Mucosa of descending colon (tissue), 3 donors: ENCODE data around the gene CCDC148. TPM values are rescaled to one million over a fixed set of nuclear protein-coding genes. Genes with fewer than 3 reads are reported as not detected.

Experiments used
- ATAC-seq: fragments of 200-7000 bp; cut with Tn5 transposase; one replicate; pipeline ENCODE4 v1.9.1; 2020; ENCODE audit warnings: mild to moderate bottlenecking, moderate library complexity
- DNase-seq, 3 donors: peaks; one replicate each; pipeline ENCODE4 v3.0.0-alpha.2; 2020
- H3K36me3 ChIP-seq: fragments of 200-600 bp; one replicate; pipeline ENCODE4 v1.8.0; 2021; ENCODE audit warnings: low read depth, mild to moderate bottlenecking
- H3K4me1 ChIP-seq: fragments of 200-600 bp; one replicate; pipeline ENCODE4 v1.8.0; 2021; ENCODE audit warnings: low read depth, mild to moderate bottlenecking
- H3K4me3 ChIP-seq: fragments of 200-600 bp; one replicate; pipeline ENCODE4 v1.8.0; 2021; ENCODE audit warnings: mild to moderate bottlenecking
- H3K9me3 ChIP-seq: fragments of 200-600 bp; one replicate; pipeline ENCODE4 v1.8.0; 2021; ENCODE audit warnings: mild to moderate bottlenecking
- intact Hi-C, 2 donors: fragments of 100-400 bp; cut with DNase I in 1 of 2; cut with micrococcal nuclease in 1 of 2; formaldehyde crosslinking; loops; one replicate each; pipeline versions ENCODE4 v1.11.0 to v1.11.1; 2022; cut with DNase I, micrococcal nuclease
- total RNA-seq, 3 donors: library from RNA; stranded (reverse); fragmentation: NEBNext Ultra II Directional in 2 of 3; extraction: Animal tissue kit (Norgen Biotek cat#: 25700) in 2 of 3; gene quantifications; one replicate each; pipeline versions ENCODE4 v1.2.1 to v1.2.4, GENCODE V29; 2021 to 2023
- TF ChIP-seq, protein P1 (sequence below): fragments of 200-600 bp; IDR thresholded peaks from one replicate; pipeline ENCODE4 v1.8.0; 2022; ENCODE audit warnings: antibody characterized with exemption, mild to moderate bottlenecking
- donor health status: DM: no; HTN: no; CAD: no; lungs with moderate emphysema.
- donor health status: DM: no; HTN: no; CAD: no.
- donor health status: DM: no; HTN: yes; CAD: no.

The CCDC148 gene
- total RNA-seq, 3 donors from 2014 or later: 0.20 to 0.38 TPM; not detected in 1

DNA sequence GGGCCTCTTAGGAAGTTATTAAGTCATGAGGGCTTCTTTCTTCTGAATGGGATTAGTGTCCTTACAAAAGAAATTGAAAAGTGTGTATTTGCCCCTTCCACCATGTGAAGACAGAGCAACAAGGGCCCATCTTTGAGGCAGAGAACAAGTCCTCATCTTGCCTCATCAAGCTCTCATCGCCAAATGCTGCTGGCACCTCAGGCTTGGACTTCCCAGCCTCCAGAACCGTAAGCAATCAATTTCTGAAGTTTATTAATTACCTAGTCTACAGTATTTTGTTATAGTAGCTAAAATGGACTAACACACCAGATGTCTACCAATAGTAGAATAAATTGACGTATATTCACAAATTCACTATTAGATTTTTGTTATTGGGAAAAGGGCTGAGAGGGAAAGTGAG lies 74.6 kb downstream of the CCDC148 start:
- ATAC-seq: no peak
- TF ChIP-seq, protein P1, sequence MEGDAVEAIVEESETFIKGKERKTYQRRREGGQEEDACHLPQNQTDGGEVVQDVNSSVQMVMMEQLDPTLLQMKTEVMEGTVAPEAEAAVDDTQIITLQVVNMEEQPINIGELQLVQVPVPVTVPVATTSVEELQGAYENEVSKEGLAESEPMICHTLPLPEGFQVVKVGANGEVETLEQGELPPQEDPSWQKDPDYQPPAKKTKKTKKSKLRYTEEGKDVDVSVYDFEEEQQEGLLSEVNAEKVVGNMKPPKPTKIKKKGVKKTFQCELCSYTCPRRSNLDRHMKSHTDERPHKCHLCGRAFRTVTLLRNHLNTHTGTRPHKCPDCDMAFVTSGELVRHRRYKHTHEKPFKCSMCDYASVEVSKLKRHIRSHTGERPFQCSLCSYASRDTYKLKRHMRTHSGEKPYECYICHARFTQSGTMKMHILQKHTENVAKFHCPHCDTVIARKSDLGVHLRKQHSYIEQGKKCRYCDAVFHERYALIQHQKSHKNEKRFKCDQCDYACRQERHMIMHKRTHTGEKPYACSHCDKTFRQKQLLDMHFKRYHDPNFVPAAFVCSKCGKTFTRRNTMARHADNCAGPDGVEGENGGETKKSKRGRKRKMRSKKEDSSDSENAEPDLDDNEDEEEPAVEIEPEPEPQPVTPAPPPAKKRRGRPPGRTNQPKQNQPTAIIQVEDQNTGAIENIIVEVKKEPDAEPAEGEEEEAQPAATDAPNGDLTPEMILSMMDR: no peak
- H3K4me1 ChIP-seq: no peaks in the 10 kb centered on the region
- H3K36me3 ChIP-seq: no peaks in the 10 kb centered on the region
- no peaks in the 10 kb centered on the region for H3K9me3 ChIP-seq
- no peak overlapping the region for H3K4me3 ChIP-seq
- intact Hi-C loops: no loop called here
- no peak for DNase-seq

DNA sequence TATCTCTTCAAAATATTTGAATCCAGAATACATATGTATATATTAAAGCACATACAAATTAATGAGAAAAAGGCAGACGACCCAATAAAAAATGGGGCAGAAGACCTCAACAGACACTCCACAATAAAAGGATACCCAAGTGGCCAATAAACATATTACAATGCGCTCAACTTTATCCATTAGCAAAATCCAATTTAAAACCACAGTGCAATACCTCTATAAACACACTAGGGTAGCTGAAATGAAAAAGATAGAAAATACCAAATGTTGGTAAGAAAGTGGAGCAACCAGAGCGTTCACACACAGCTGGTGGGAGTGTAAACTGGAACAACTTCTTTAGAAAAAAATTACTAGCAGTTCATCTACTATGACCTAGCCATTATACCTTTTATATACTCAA lies 75.3 kb downstream of the CCDC148 start:
- intact Hi-C loops: no loop called here
- no peak for ATAC-seq
- Histone ChIP-seq H3K4me1 (no peaks in the 10 kb centered on the region), H3K4me3 (no peak overlapping the region), H3K9me3 (no peaks in the 10 kb centered on the region), H3K36me3 (no peaks in the 10 kb centered on the region)
- DNase-seq: no peak
- TF ChIP-seq, protein P1: no peak

DNA sequence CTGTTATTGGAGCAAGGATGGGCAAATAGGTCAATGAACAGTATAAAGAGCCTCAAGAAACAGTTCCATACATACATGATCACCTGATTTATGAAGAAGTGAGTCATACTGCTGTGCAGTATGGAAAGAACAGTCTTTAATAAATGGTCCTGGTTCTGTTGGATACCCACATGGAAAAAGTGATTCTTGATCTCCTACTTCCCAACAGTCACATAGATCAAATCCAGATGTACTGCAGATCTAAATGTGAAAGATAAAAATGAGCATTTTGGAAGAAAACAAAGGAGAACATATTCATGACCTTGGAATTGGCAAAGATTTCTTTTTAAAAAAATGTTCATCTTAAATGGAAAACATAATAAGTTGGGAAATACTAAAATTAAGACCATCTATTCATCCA lies 75.8 kb downstream of the CCDC148 start:
- H3K4me3 ChIP-seq: no peak overlapping the region
- ATAC-seq (no peak), DNase-seq (no peak)
- no peaks in the 10 kb centered on the region for H3K4me1 ChIP-seq
- intact Hi-C loops: no loop called here
- TF ChIP-seq, protein P1: no peak
- no peaks in the 10 kb centered on the region for H3K9me3 ChIP-seq
- no peaks in the 10 kb centered on the region for H3K36me3 ChIP-seq

DNA sequence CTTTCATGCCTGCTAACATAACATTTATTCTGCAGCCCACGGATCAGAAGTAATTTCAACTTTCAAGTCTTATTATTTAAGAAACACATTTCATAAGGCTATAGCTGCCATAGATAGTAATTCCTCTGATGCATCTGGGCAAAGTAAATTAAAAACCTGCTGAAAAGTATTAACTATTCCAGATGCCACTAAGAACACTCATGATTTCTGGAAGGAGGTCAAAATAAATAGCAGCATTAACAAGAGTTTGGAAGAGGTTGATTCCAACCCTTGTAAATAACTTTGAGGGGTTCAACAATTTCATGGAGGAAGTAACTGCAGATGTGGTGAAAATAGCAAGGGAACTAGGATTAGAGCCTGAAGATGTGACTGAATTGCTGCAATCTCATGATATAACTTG lies 77.6 kb downstream of the CCDC148 start:
- H3K4me3 ChIP-seq: no peak overlapping the region
- TF ChIP-seq, protein P1: no peak
- H3K36me3 ChIP-seq: no peaks in the 10 kb centered on the region
- H3K9me3 ChIP-seq: no peaks in the 10 kb centered on the region
- no peak for DNase-seq
- intact Hi-C loops: no loop called here
- no peaks in the 10 kb centered on the region for H3K4me1 ChIP-seq
- ATAC-seq: no peak

DNA sequence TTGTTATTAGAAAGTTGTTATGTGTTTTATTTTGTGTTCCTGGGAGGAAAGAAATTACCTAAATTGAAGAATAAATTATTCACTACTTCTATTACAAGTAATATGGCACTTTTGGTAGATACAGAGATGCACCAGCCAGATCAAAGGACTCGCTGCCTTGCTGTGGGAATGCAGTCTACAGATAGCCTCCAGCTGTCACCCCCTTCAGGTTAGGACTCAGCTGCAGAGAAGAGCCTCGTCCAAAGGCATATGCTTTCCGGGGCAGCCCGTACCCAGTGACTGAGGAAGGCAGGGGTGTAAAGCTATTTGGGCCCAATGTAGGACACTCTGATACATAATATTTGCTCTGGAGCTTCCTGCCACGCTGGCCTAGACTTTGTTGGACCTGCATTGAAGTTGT lies 90.2 kb downstream of the CCDC148 start:
- Histone ChIP-seq H3K4me1 (no peaks in the 10 kb centered on the region), H3K9me3 (no peaks in the 10 kb centered on the region), H3K36me3 (no peaks in the 10 kb centered on the region), H3K4me3 (no peak overlapping the region)
- intact Hi-C loops: no loop called here
- DNase-seq (no peak), ATAC-seq (no peak)
- TF ChIP-seq, protein P1: no peak

DNA sequence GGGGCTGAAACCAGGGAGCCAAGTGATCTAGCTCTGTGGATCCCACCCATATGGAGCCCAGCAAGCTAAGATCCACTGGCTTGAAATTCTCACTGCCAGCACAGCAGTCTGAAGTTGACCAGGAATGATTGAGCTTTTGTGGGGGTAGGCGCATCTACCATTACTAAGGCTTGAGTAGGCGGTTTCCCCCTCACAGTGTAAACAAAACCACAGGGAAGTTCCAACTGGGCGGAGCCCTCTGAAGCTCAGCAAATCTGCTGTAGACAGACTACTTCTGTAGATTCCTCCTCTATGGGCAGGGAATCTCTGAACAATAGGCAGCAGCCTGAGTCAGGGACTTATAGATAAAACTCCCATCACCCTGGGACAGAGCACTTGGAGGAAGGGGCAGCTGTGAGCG lies 96.7 kb downstream of the CCDC148 start:
- peak in 1 of 3 donors; percentile 2 for DNase-seq
- Histone ChIP-seq H3K4me1 (no peaks in the 10 kb centered on the region), H3K9me3 (no peaks in the 10 kb centered on the region), H3K4me3 (no peak overlapping the region), H3K36me3 (no peaks in the 10 kb centered on the region)
- TF ChIP-seq, protein P1: no peak
- ATAC-seq: peak; percentile 33
- intact Hi-C loops: no loop called here
